OCI-LY1 (cell line): Measurements from ENCODE around the gene ACMSD.

Experiments used
- H2AFZ ChIP-seq: fragments of 200-600 bp; sonication (generic), shearing (Covaris generic); 2 replicates; pipeline ENCODE4 v1.6.0; 2014; ENCODE audit warnings: antibody characterized with exemption, mild to moderate bottlenecking, low read length
- H3F3A ChIP-seq: fragments of 200-600 bp; sonication (generic), shearing (Covaris generic); 2 replicates; pipeline ENCODE4 v1.6.0; 2014; ENCODE audit warnings: mild to moderate bottlenecking, antibody characterized with exemption, low read length, moderate library complexity; ENCODE audit not compliant: insufficient read depth
- H3K27ac ChIP-seq: fragments of 200-600 bp; sonication (generic); 2 replicates; pipeline ENCODE4 v1.5.1; 2014; ENCODE audit warnings: low read length, mixed run types, mild to moderate bottlenecking, low read depth; ENCODE audit not compliant: poor library complexity, severe bottlenecking
- H3K27me3 ChIP-seq: fragments of 200-600 bp; sonication (generic); 2 replicates; pipeline ENCODE4 v1.6.0; 2014; ENCODE audit warnings: antibody characterized with exemption, mild to moderate bottlenecking, low read length, moderate library complexity; ENCODE audit not compliant: insufficient read depth
- H3K36me3 ChIP-seq: fragments of 200-600 bp; sonication (generic); 2 replicates; pipeline ENCODE4 v1.6.1; 2014; ENCODE audit warnings: mild to moderate bottlenecking, antibody characterized with exemption, low read length, moderate library complexity, mixed read lengths; ENCODE audit not compliant: insufficient read depth
- H3K4me1 ChIP-seq: fragments of 200-600 bp; sonication (generic); 2 replicates; pipeline ENCODE4 v1.5.1; 2014; ENCODE audit warnings: mild to moderate bottlenecking, low read length, moderate library complexity; ENCODE audit not compliant: insufficient read depth, severe bottlenecking
- H3K4me2 ChIP-seq: fragments of 200-600 bp; sonication (generic), shearing (Covaris generic); 2 replicates; pipeline ENCODE4 v1.6.1; 2014; ENCODE audit warnings: low read length
- H3K4me3 ChIP-seq: fragments of 200-600 bp; sonication (generic); 2 replicates; pipeline ENCODE4 v1.5.1; 2014; ENCODE audit warnings: low read length, low read depth, mild to moderate bottlenecking, mixed read lengths; ENCODE audit not compliant: poor library complexity, severe bottlenecking
- H3K79me2 ChIP-seq: fragments of 200-600 bp; shearing (Covaris generic); 2 replicates; pipeline ENCODE4 v1.6.1; 2016; ENCODE audit warnings: mixed run types, low read length, mixed read lengths; ENCODE audit not compliant: insufficient read depth
- H3K9ac ChIP-seq: fragments of 200-600 bp; sonication (generic), shearing (Covaris generic); 2 replicates; pipeline ENCODE4 v1.6.1; 2014; ENCODE audit warnings: mild to moderate bottlenecking, low read length, mixed read lengths
- H3K9me2 ChIP-seq: fragments of 200-600 bp; sonication (generic), shearing (Covaris generic); 2 replicates; pipeline ENCODE4 v1.6.1; 2014; ENCODE audit warnings: low read depth, mild to moderate bottlenecking, low read length, mixed read lengths
- H3K9me3 ChIP-seq: fragments of 200-600 bp; shearing (Covaris generic); 2 replicates; pipeline ENCODE4 v1.6.1; 2014; ENCODE audit warnings: low read length, mixed read lengths
- H4K20me1 ChIP-seq: fragments of 200-600 bp; sonication (generic), shearing (Covaris generic); 2 replicates; pipeline ENCODE4 v1.6.0; 2016; ENCODE audit warnings: mild to moderate bottlenecking, low read length; ENCODE audit not compliant: insufficient read depth
- CTCF ChIP-seq: fragments of 200-600 bp; sonication (generic), shearing (Covaris generic); IDR thresholded peaks from 2 replicates; pipeline ENCODE4 v1.5.1; 2017; ENCODE audit warnings: mild to moderate bottlenecking, antibody characterized with exemption, low read length, moderate library complexity, mixed read lengths
- EZH2 ChIP-seq: fragments of 200-600 bp; sonication (generic), shearing (Covaris generic); IDR thresholded peaks from 2 replicates; pipeline ENCODE4 v1.8.0; 2017; ENCODE audit warnings: borderline replicate concordance, mixed run types, mild to moderate bottlenecking, antibody characterized with exemption, low read length, moderate library complexity, mixed read lengths

ACMSD gene

GRCh38 chr2:134927195-134927594 lies 88.8 kb downstream of the ACMSD start:
- Histone ChIP-seq H4K20me1 (no peaks in the 10 kb centered on the region), H3K27ac (no peak overlapping the region), H3K4me1 (no peaks in the 10 kb centered on the region), H3K9me3 (no peaks in the 10 kb centered on the region), H3K27me3 (no peaks in the 10 kb centered on the region), H3K4me3 (no peak overlapping the region), H3K36me3 (peaks cover 74% of the 10 kb centered on the region), H3F3A (no peaks in the 10 kb centered on the region), H3K9me2 (no peaks in the 10 kb centered on the region), H3K9ac (no peak overlapping the region), H2AFZ (no peak overlapping the region), H3K4me2 (no peak overlapping the region), H3K79me2 (peaks cover 99% of the 10 kb centered on the region)
- no peak for TF ChIP-seq EZH2
- TF ChIP-seq CTCF, result no peak

GRCh38 chr2:134932864-134933526 lies 94.6 kb downstream of the ACMSD start:
- no peaks in the 10 kb centered on the region for H3K9me2 ChIP-seq
- no peak overlapping the region for H3K9ac ChIP-seq
- no peak overlapping the region for H3K4me3 ChIP-seq
- H3K27ac ChIP-seq, result no peak overlapping the region
- H3F3A ChIP-seq, result no peaks in the 10 kb centered on the region
- H4K20me1 ChIP-seq, result peaks cover 5% of the 10 kb centered on the region; the same call in 1 of the 2 replicates
- TF ChIP-seq EZH2 (no peak), CTCF (no peak)
- no peaks in the 10 kb centered on the region for H3K27me3 ChIP-seq
- no peak overlapping the region for H3K4me2 ChIP-seq
- H3K4me1 ChIP-seq, result peaks cover 12% of the 10 kb centered on the region
- no peaks in the 10 kb centered on the region for H3K9me3 ChIP-seq
- peaks cover 90% of the 10 kb centered on the region for H3K79me2 ChIP-seq
- H2AFZ ChIP-seq, result no peak overlapping the region
- peaks cover 64% of the 10 kb centered on the region for H3K36me3 ChIP-seq

GRCh38 chr2:134933732-134934131 lies 95.3 kb downstream of the ACMSD start:
- no peaks in the 10 kb centered on the region for H3F3A ChIP-seq
- no peak overlapping the region for H3K27ac ChIP-seq
- H3K4me3 ChIP-seq, result no peak overlapping the region
- H4K20me1 ChIP-seq, result peaks cover 5% of the 10 kb centered on the region; the same call in 1 of the 2 replicates
- H3K9me3 ChIP-seq, result no peaks in the 10 kb centered on the region
- H3K9me2 ChIP-seq, result no peaks in the 10 kb centered on the region
- H3K9ac ChIP-seq, result no peak overlapping the region
- peaks cover 69% of the 10 kb centered on the region for H3K36me3 ChIP-seq
- no peaks in the 10 kb centered on the region for H3K27me3 ChIP-seq
- no peak overlapping the region for H2AFZ ChIP-seq
- H3K79me2 ChIP-seq, result peaks cover 83% of the 10 kb centered on the region
- no peak overlapping the region for H3K4me2 ChIP-seq
- TF ChIP-seq CTCF (no peak), EZH2 (no peak)
- H3K4me1 ChIP-seq, result peaks cover 12% of the 10 kb centered on the region
